Measurements from ENCODE around the gene NCAM1.

DNA sequence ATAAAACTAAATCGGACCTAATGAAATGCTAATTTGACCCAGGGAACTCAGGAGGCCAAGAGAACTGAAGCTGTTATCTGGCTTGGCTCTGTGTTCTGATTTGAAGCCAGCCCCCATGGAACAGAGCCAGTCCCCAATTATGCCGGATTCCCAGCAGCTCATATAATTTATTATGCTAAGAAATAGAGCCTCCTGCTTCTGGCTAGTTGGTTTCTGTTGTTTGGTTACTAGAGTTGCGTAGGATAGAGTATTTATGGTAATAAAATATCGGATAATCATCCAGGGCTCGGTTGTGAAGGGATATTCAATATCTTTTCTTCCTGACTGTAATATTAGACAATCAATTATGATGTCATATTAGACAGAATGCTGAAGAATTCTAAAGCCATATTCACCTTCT lies 232.7 kb downstream of the NCAM1 start:
- TF ChIP-seq CTCF (IDR thresholded peaks at IDR 0.05) (no peak), POLR2A (IDR thresholded peaks at IDR 0.05) (no peak)

Measured in right lobe of liver (tissue), 4 donors.